ENCODE data around the gene FRY. TPM values are rescaled to one million over a fixed set of nuclear protein-coding genes. Genes with fewer than 3 reads are reported as not detected.
A peak's percentile ranks its signal among the peaks of the same experiment; 100 is the strongest.

FRY gene
- total and polyA plus RNA-seq, 2 of the 13 experiments (the other 11 are each of a cell fraction or from before 2014, with no cell fraction given): 8.2 to 13.1 TPM

DNA sequence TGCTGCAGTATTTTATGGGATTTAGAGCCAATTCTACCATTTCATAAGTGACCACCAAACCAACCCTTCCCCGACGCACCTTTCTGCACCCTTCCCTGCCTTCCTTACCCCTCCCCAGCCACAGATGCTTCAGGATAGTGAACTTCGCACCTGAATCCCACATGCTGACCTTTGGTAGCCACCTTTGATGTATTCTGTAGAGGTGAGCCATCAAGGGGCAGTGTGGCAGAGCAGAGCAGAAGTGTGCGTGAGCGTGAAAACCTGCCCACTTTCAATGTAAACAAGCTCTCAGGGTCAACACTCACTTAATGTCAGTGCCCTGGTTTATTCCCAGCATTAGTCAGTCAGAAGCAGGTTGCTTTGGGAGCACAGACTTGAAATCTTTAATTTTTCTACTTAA, 107.7 kb downstream of the FRY start (continued):
- TF ChIP-seq MYPOP (CRISPR knock-in tag; IDR thresholded peaks at IDR 0.05): no peak
- TF ChIP-seq CEBPG (CRISPR knock-in tag; IDR thresholded peaks at IDR 0.05): peak; percentile 38; the same call in 1 of the 2 replicates
- TF ChIP-seq BCLAF1 (IDR thresholded peaks at IDR 0.05): no peak
- TF ChIP-seq AGO1 (IDR thresholded peaks at IDR 0.05; ENCODE audit: low read depth, low read length, poor library complexity, severe bottlenecking): no peak
- TF ChIP-seq SUZ12 (IDR thresholded peaks at IDR 0.05; ENCODE audit: low read depth, low read length): no peak
- TF ChIP-seq TSC22D2 (CRISPR knock-in tag; IDR thresholded peaks at IDR 0.05; ENCODE audit: borderline replicate concordance): 0 out of 2 replicates have a peak, but pooled peaks have one; percentile 36
- TF ChIP-seq ZNF335 (CRISPR knock-in tag; IDR thresholded peaks at IDR 0.05): no peak
- TF ChIP-seq EZH2 (conservative IDR thresholded peaks at IDR 0.05; ENCODE audit: low read depth, low read length): no peak
- no peak for TF ChIP-seq ZNF672 (CRISPR knock-in tag; IDR thresholded peaks at IDR 0.05)
- TF ChIP-seq FOSL2 (CRISPR knock-in tag; IDR thresholded peaks at IDR 0.05): peak; percentile 80
- TF ChIP-seq SMAD9 (CRISPR knock-in tag; IDR thresholded peaks at IDR 0.05): no peak
- TF ChIP-seq HCFC1 (IDR thresholded peaks at IDR 0.05; ENCODE audit: low read depth, low read length): no peak
- TF ChIP-seq REST (IDR thresholded peaks at IDR 0.05; ENCODE audit: borderline replicate concordance in 1 of 2, low read depth in 1 of 2, low read length in 2 of 2): no peak
- no peak for TF ChIP-seq CEBPZ (IDR thresholded peaks at IDR 0.05; ENCODE audit: low read length)
- no peak for TF ChIP-seq DNMT1 (CRISPR knock-in tag; IDR thresholded peaks at IDR 0.05)
- TF ChIP-seq NPAS2 (CRISPR knock-in tag; IDR thresholded peaks at IDR 0.05; ENCODE audit: borderline replicate concordance): no peak
- TF ChIP-seq, protein P1, sequence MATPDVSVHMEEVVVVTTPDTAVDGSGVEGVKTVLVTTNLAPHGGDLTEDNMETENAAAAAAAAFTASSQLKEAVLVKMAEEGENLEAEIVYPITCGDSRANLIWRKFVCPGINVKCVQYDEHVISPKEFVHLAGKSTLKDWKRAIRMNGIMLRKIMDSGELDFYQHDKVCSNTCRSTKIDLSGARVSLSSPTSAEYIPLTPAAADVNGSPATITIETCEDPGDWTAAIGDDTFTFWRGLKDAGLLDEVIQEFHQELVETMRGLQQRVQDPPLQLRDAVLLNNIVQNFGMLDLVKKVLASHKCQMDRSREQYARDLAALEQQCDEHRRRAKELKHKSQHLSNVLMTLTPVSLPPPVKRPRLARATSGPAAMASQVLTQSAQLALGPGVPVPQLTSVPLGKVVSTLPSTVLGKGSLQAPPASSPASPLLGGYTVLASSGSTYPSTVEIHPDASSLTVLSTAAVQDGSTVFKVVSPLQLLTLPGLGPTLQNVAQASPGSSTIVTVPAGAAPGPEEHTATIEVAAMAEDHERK (CRISPR knock-in tag; IDR thresholded peaks at IDR 0.05; ENCODE audit: low read depth): no peak

All from HepG2 (cell line).